Activated B cell treated with CpG ODN at 0.5 μM for 24 hours (primary cell): ENCODE results near the gene ASB12. TPM values are rescaled to one million over a fixed set of nuclear protein-coding genes. Genes with fewer than 3 reads are reported as not detected.
A peak's percentile ranks its signal among the peaks of the same experiment; 100 is the strongest.

ENCODE experiments used
- ATAC-seq: fragments of 200-7000 bp; cut with Tn5 transposase; one replicate; pipeline ENCODE4 v1.10.0; 2021; ENCODE audit warnings: low read depth, mild to moderate bottlenecking, moderate library complexity
- CTCF ChIA-PET: fragments of 350-600 bp; sonication (Branson Sonifier 250); formaldehyde crosslinking; loops from one replicate; lab custom pipeline; 2021; ENCODE audit warnings: antibody characterized with exemption; lab: Charles Lee
- POLR2A ChIA-PET: fragments of 350-600 bp; sonication (Branson Sonifier 250); formaldehyde crosslinking; loops from one replicate; lab custom pipeline; 2021; ENCODE audit warnings: antibody characterized with exemption; lab: Charles Lee
- DNase-seq: peaks from one replicate; pipeline ENCODE4 v3.0.0; 2022
- H3K27ac Mint-ChIP-seq: one replicate; pipeline ENCODE4 v1.8.0; 2020; ENCODE audit warnings: mixed read lengths
- H3K27me3 Mint-ChIP-seq: one replicate; pipeline ENCODE4 v1.8.0; 2021; ENCODE audit warnings: mixed read lengths
- H3K36me3 Mint-ChIP-seq: one replicate; pipeline ENCODE4 v1.8.0; 2021; ENCODE audit warnings: low read depth, mixed read lengths
- H3K4me1 Mint-ChIP-seq: one replicate; pipeline ENCODE4 v1.8.0; 2021; ENCODE audit warnings: mixed read lengths
- H3K4me3 Mint-ChIP-seq: one replicate; pipeline ENCODE4 v1.8.0; 2020; ENCODE audit warnings: mild to moderate bottlenecking, mixed read lengths
- H3K9me3 Mint-ChIP-seq: one replicate; pipeline ENCODE4 v1.8.0; 2020; ENCODE audit warnings: mixed read lengths
- intact Hi-C: fragments of 100-400 bp; cut with micrococcal nuclease; formaldehyde crosslinking; loops from one replicate; pipeline ENCODE4 v1.15.1; 2024
- total RNA-seq: library from RNA; stranded (reverse); gene quantifications from 2 replicates; pipeline ENCODE4 v1.2.3, GENCODE V29; 2022
- TF ChIP-seq, protein P1 (sequence below): fragments of 200-600 bp; IDR thresholded peaks from one replicate; pipeline ENCODE4 v1.8.0; 2022; ENCODE audit warnings: antibody characterized with exemption, mild to moderate bottlenecking

The ASB12 gene
- total RNA-seq, 1 donor from 2014 or later: 0.18 TPM

DNA sequence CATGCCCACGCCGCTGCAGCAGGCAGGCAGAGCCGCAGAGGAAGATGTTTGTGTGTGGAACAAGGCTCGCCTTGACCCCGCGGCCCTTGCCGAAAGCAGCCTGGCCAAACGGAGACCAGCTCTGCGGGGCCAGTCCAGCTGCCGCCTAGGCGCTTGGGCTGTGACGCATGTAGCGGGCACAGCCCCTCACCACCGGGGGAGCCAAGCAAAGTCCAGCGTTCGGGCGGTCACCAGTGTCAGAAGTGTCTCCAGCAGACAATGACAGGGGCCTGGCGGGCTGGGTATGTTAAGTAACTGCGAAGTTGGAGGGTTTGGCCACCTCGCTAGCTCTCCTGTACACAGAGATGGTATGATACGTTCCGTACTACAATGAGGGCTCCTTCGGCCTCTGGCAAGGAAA lies 26.2 kb downstream of the ASB12 start:
- Mint-ChIP-seq H3K27ac (no peak overlapping the region), H3K9me3 (no peaks in the 10 kb centered on the region), H3K4me3 (peak overlapping the region; percentile 82), H3K36me3 (peaks cover 2% of the 10 kb centered on the region), H3K27me3 (no peaks in the 10 kb centered on the region), H3K4me1 (peaks cover 18% of the 10 kb centered on the region)
- CTCF ChIA-PET: no interaction called here
- TF ChIP-seq, protein P1, sequence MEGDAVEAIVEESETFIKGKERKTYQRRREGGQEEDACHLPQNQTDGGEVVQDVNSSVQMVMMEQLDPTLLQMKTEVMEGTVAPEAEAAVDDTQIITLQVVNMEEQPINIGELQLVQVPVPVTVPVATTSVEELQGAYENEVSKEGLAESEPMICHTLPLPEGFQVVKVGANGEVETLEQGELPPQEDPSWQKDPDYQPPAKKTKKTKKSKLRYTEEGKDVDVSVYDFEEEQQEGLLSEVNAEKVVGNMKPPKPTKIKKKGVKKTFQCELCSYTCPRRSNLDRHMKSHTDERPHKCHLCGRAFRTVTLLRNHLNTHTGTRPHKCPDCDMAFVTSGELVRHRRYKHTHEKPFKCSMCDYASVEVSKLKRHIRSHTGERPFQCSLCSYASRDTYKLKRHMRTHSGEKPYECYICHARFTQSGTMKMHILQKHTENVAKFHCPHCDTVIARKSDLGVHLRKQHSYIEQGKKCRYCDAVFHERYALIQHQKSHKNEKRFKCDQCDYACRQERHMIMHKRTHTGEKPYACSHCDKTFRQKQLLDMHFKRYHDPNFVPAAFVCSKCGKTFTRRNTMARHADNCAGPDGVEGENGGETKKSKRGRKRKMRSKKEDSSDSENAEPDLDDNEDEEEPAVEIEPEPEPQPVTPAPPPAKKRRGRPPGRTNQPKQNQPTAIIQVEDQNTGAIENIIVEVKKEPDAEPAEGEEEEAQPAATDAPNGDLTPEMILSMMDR: no peak
- DNase-seq: no peak
- ATAC-seq: no peak
- intact Hi-C loops: no loop called here
- POLR2A ChIA-PET: interaction anchor here (1.2 to 1.5 kb wide), 2 partner anchors 853 to 1325 kb away, joined by 3 read pairs; partner anchors contain the start of gene SPIN4

DNA sequence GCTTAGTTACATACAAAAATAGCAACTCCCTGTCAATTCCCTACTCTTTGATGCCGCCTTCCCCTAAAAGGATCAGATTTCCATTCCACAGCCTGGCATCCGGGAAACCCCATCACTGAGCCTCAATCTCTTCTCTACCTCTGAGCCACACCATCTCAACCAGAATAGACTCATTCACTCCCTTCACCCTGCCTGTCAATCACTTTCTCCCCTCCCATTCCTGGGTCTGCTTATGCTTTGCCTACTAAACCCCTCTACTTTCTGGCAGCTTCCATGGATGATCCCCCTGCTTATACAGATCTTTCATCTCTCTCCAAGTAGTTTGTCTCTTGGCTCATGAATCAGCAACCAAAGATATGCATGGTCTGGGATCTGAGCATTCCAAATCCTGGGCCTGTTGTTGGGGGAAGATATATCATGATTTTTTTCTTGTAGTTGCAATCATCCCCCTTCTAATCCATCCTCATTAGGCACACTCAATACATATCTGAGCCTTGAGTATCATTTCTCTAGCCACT lies 27.5 kb downstream of the ASB12 start:
- Mint-ChIP-seq H3K4me3 (no peak overlapping the region), H3K36me3 (peaks cover 2% of the 10 kb centered on the region), H3K27me3 (no peaks in the 10 kb centered on the region), H3K9me3 (no peaks in the 10 kb centered on the region), H3K4me1 (peaks cover 12% of the 10 kb centered on the region), H3K27ac (no peak overlapping the region)
- CTCF ChIA-PET: no interaction called here
- intact Hi-C loops: no loop called here
- ATAC-seq: no peak
- POLR2A ChIA-PET: no interaction called here
- TF ChIP-seq, protein P1: no peak
- DNase-seq: no peak

DNA sequence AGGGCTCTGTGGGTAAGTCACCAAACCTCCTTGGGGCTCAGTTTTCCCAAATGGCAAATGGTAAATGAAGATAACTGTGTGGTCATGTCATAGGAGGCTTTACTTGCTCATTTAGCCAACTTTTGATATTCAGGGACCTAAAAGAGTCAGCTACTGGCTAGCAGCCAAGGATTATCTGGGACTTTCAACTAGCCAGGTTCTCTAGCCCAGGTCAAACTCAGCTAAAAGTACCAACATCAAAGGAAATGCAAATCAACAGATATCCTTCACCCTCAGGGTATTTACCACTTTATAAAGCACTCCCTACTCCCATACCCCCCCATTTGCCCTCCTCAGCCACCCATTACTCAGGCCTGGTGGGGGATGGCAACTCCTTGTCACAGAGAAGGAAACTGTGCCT lies 32.4 kb downstream of the ASB12 start:
- DNase-seq (no peak), ATAC-seq (no peak)
- TF ChIP-seq, protein P1: no peak
- Mint-ChIP-seq H3K4me1 (no peaks in the 10 kb centered on the region), H3K36me3 (peaks cover 3% of the 10 kb centered on the region), H3K9me3 (no peaks in the 10 kb centered on the region), H3K27ac (no peak overlapping the region), H3K4me3 (no peak overlapping the region), H3K27me3 (no peaks in the 10 kb centered on the region)
- ChIA-PET POLR2A (interaction anchor here (0.7 kb wide), 1 partner anchor 16 kb away, joined by 3 read pairs; no protein-coding TSS in a partner anchor), CTCF (no interaction called here)
- intact Hi-C loops: no loop called here

DNA sequence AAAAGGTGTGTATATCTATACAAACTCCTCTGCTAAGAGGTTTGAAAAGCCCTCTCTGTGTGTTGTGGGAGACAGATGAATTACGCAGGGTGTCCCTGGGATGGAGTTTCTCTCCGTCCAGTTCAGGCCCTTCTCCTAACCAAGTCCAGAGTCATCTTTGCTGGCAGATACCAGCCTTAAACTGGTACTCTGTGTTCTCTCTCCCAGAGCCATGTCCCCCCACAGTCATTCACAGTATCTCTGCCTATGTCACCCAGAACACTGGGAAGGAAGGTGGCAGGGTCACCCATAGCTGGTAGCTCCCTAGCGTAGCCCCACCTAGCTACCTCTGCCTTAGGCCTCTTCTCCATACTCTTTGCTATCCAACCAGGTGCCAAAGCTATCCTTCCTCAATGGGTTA lies 33.8 kb downstream of the ASB12 start:
- DNase-seq (no peak), ATAC-seq (no peak)
- Mint-ChIP-seq H3K4me1 (no peaks in the 10 kb centered on the region), H3K4me3 (no peak overlapping the region), H3K27me3 (no peaks in the 10 kb centered on the region), H3K36me3 (peaks cover 14% of the 10 kb centered on the region), H3K9me3 (no peaks in the 10 kb centered on the region), H3K27ac (no peak overlapping the region)
- ChIA-PET CTCF (no interaction called here), POLR2A (interaction anchor here (1.0 kb wide), 1 partner anchor 8 kb away, joined by 4 read pairs; the partner anchor contains the start of gene AMER1)
- TF ChIP-seq, protein P1: no peak
- intact Hi-C loops: no loop called here

DNA sequence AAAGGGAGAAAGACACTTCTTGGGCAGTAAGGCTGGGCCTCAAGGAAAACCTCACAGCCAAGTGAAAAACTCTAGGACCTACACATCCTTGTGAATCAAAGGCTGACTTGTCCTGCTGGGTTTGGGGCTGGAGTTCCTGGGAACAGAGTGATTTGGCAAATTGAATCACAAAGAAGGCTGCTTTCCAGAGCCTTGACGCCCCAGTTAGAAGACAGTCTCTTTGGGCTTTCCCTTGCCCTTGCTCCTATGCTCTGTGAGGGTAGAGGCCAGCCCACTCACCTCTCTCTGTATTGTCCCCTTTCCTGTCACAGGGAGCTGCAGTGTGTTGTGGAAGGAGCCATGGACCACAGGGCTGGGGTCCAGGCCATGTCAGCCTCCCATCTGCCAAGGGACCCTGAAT lies 34.5 kb downstream of the ASB12 start:
- intact Hi-C loops: no loop called here
- no peak overlapping the region for H3K4me3 Mint-ChIP-seq
- no peak for DNase-seq
- POLR2A ChIA-PET: interaction anchor here (1.0 kb wide), 1 partner anchor 9 kb away, joined by 4 read pairs; the partner anchor contains the start of gene AMER1
- CTCF ChIA-PET: no interaction called here
- no peak overlapping the region for H3K27ac Mint-ChIP-seq
- no peaks in the 10 kb centered on the region for H3K27me3 Mint-ChIP-seq
- H3K36me3 Mint-ChIP-seq: peaks cover 20% of the 10 kb centered on the region
- H3K4me1 Mint-ChIP-seq: no peaks in the 10 kb centered on the region
- ATAC-seq: no peak
- no peaks in the 10 kb centered on the region for H3K9me3 Mint-ChIP-seq
- TF ChIP-seq, protein P1: no peak
